GM18505 (cell line): ENCODE measurements around the gene PKP4.
"Not testable (repeated sequence)": the region's sequence is repeated elsewhere in the genome, so short reads cannot be mapped to it uniquely, and the experiment has no call there.

Experiments used
- ATAC-seq: cut with Tn5 transposase; IDR thresholded peaks from one replicate; pipeline ENCODE4 v1.9.1; 2021; ENCODE audit not compliant: unreplicated experiment
- POLR2A ChIP-seq: IDR thresholded peaks from 4 replicates; pipeline ENCODE4 v1.6.1; 2011; ENCODE audit warnings: borderline replicate concordance; ENCODE audit not compliant: insufficient read depth, insufficient read length; ENCODE audit errors: extremely low read depth

The PKP4 gene

GRCh38 chr2:158671360-158672245, 214.9 kb downstream of the PKP4 start:
- ATAC-seq, result no peak
- TF ChIP-seq POLR2A, result no peak

GRCh38 chr2:158676295-158676694, 219.5 kb downstream of the PKP4 start:
- TF ChIP-seq POLR2A, result no peak
- ATAC-seq, result no peak

- no peak for ATAC-seq
- no peak for TF ChIP-seq POLR2A
Observed at GRCh38 chr2:158676696-158677095, 219.9 kb downstream of the PKP4 start.

- TF ChIP-seq POLR2A, result no peak
- no peak for ATAC-seq
Observed at GRCh38 chr2:158677542-158677941, 220.8 kb downstream of the PKP4 start.

- TF ChIP-seq POLR2A, result no peak
Observed at GRCh38 chr2:158681816-158682215, 225.1 kb downstream of the PKP4 start.

GRCh38 chr2:158685646-158686045, 228.9 kb downstream of the PKP4 start:
- no peak for ATAC-seq
- TF ChIP-seq POLR2A, result no peak

More at GRCh38 chr2:158681816-158682215, 225.1 kb downstream of the PKP4 start:
- no peak for ATAC-seq

- no peak for ATAC-seq
- no peak for TF ChIP-seq POLR2A
Observed at GRCh38 chr2:158686210-158686691, 229.5 kb downstream of the PKP4 start.

GRCh38 chr2:158687315-158687714, 230.6 kb downstream of the PKP4 start:
- TF ChIP-seq POLR2A, result no peak
- ATAC-seq, result no peak

GRCh38 chr2:158688721-158689120, 232.0 kb downstream of the PKP4 start:
- no peak for ATAC-seq

GRCh38 chr2:158689391-158689790, 232.6 kb downstream of the PKP4 start:
- ATAC-seq, result no peak
- TF ChIP-seq POLR2A, result no peak

More at GRCh38 chr2:158688721-158689120, 232.0 kb downstream of the PKP4 start:
- TF ChIP-seq POLR2A, result no peak

GRCh38 chr2:158690823-158691222, 234.1 kb downstream of the PKP4 start:
- no peak for ATAC-seq
- TF ChIP-seq POLR2A, result no peak

GRCh38 chr2:158691619-158692018, 234.9 kb downstream of the PKP4 start:
- no peak for TF ChIP-seq POLR2A
- ATAC-seq, result no peak

- no peak for ATAC-seq
- no peak for TF ChIP-seq POLR2A
Observed at GRCh38 chr2:158692372-158693103, 235.8 kb downstream of the PKP4 start.

- no peak for ATAC-seq
- TF ChIP-seq POLR2A, result no peak
Observed at GRCh38 chr2:158693476-158693875, 236.7 kb downstream of the PKP4 start.

GRCh38 chr2:158695305-158695704, 238.6 kb downstream of the PKP4 start:
- TF ChIP-seq POLR2A, result no peak
- ATAC-seq, result no peak

GRCh38 chr2:158695744-158696143, 239.0 kb downstream of the PKP4 start:
- not testable (repeated sequence) for ATAC-seq
